Effector memory CD4-positive, alpha-beta T cell (primary cell): ENCODE results near the gene TEX264.
"Not testable (repeated sequence)": the region's sequence is repeated elsewhere in the genome, so short reads cannot be mapped to it uniquely, and the experiment has no call there.

ENCODE experiments used
- DNase-seq, 3 donors: peaks; one replicate each; pipeline ENCODE4 v3.0.0-alpha.2; 2020
- H3K27ac ChIP-seq: 2 replicates; pipeline ENCODE4 v1.7.0; 2013; ENCODE audit warnings: mild to moderate bottlenecking, low read length, moderate library complexity; ENCODE audit not compliant: insufficient read depth, poor library complexity, severe bottlenecking
- H3K27me3 ChIP-seq: replicated peaks from 2 replicates; pipeline ENCODE4 v1.7.0; 2013; ENCODE audit warnings: mild to moderate bottlenecking, low read length; ENCODE audit not compliant: insufficient read depth, control insufficient read depth, poor library complexity, severe bottlenecking
- H3K36me3 ChIP-seq: 2 replicates; pipeline ENCODE4 v1.7.0; 2013; ENCODE audit warnings: mild to moderate bottlenecking, low read length, moderate library complexity; ENCODE audit not compliant: control insufficient read depth, insufficient read depth
- H3K4me1 ChIP-seq: 2 replicates; pipeline ENCODE4 v1.7.0; 2013; ENCODE audit warnings: low read length, mild to moderate bottlenecking; ENCODE audit not compliant: control insufficient read depth, insufficient read depth, poor library complexity, severe bottlenecking
- H3K4me3 ChIP-seq: 2 replicates; pipeline ENCODE4 v1.7.0; 2013; ENCODE audit warnings: low read length, low read depth, mild to moderate bottlenecking; ENCODE audit not compliant: insufficient read depth, poor library complexity, severe bottlenecking
- H3K9me3 ChIP-seq: 2 replicates; pipeline ENCODE4 v1.7.0; 2013; ENCODE audit warnings: mild to moderate bottlenecking, low read length, moderate library complexity; ENCODE audit not compliant: control insufficient read depth

TEX264 gene

DNA sequence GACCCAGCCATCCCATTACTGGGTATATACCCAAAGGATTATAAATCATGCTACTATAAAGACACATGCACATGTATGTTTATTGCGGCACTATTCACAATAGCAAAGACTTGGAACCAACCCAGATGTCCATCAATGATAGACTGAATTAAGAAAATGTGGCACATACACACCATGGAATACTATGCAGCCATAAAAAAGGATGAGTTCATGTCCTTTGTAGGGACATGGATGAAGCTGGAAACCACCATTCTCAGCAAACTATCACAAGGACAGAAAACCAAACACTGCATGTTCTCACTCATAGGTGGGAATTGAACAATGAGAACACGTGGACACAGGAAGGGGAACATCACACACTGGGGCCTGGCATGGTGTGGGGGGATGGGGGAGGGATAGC, 17.6 kb upstream of the TEX264 start:
- not testable (repeated sequence) for H3K27ac ChIP-seq, H3K4me1 ChIP-seq, H3K27me3 ChIP-seq, H3K9me3 ChIP-seq, DNase-seq, H3K4me3 ChIP-seq
- H3K36me3 ChIP-seq = peaks cover 24% of the 10 kb centered on the region

DNA sequence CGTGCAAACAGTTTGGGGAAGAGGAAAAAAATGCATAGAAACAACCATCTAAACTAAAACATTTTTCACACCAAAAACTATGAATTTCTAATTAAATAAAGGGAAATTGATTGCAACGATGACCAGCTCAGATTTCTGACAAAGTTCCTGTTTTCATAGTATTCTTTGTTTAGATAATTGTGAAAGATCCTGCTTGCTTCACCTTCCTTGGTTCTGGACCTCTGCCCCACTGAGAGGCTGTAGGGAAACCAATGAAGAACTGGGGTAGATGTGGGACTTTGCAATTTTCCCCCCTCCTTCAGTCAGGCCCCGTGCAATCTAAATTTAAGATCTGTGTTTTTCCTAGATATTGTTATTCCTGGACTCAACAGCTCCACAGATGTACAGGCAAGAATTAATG, 13.8 kb upstream of the TEX264 start:
- Histone ChIP-seq H3K27ac (no peak overlapping the region), H3K36me3 (peaks cover 39% of the 10 kb centered on the region), H3K27me3 (no peaks in the 10 kb centered on the region), H3K4me3 (no peak overlapping the region), H3K4me1 (no peaks in the 10 kb centered on the region), H3K9me3 (no peaks in the 10 kb centered on the region)
- no peak for DNase-seq

DNA sequence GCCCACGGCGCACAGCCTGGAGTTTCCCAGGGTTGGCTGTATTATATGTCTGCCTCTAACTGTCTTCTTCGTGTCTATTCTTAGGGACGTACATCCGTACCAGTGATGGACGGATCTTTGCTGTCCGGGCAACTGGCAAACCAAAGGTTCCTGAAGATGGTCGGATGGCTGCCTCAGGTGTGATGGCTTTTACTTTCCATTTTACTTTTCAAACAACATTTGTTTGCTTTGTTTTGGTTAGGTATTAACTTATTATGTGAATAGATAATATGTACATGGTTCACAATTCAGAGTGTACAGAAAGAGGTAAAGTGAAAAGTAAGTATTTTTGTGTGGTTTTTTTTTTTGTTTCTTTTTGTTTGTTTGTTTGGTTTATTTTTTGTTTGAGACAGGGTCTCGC, 11.1 kb upstream of the TEX264 start:
- H3K36me3 ChIP-seq = peaks cover 49% of the 10 kb centered on the region
- H3K9me3 ChIP-seq = no peaks in the 10 kb centered on the region
- no peaks in the 10 kb centered on the region for H3K4me1 ChIP-seq
- H3K27me3 ChIP-seq = no peaks in the 10 kb centered on the region
- H3K4me3 ChIP-seq = no peak overlapping the region
- H3K27ac ChIP-seq = no peak overlapping the region
- no peak for DNase-seq

- Histone ChIP-seq H3K36me3 (peaks cover 36% of the 10 kb centered on the region), H3K27ac (no peak overlapping the region), H3K9me3 (no peaks in the 10 kb centered on the region), H3K4me3 (no peak overlapping the region), H3K27me3 (no peaks in the 10 kb centered on the region), H3K4me1 (no peaks in the 10 kb centered on the region)
- DNase-seq = no peak
Observed at GRCh38 chr3:51662456-51662855, 8.6 kb upstream of the TEX264 start.

DNA sequence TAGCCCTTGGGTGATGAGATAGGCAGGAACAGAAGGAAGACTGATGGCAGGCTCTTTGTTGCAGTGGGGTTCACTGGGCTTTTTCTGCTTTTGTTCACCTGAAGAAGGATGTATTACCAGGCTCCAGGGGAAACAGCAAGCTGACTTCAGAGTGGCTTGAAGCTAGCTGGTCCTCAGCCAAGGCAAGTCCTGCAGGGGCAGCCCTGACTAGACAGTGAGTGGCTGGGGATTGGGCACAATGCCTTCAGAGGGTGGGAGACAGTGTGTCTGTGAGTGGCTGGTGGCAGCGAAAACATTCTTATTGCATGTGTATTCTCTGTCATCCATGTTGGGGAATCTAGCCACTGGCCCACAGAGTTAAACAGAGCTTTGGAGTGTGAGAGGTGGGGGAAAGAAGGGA, 2.3 kb upstream of the TEX264 start:
- no peaks in the 10 kb centered on the region for H3K9me3 ChIP-seq
- H3K27ac ChIP-seq = peak overlapping the region; percentile 13
- H3K27me3 ChIP-seq = no peaks in the 10 kb centered on the region
- no peaks in the 10 kb centered on the region for H3K36me3 ChIP-seq
- H3K4me3 ChIP-seq = no peak overlapping the region
- H3K4me1 ChIP-seq = peaks cover 42% of the 10 kb centered on the region
- DNase-seq = no peak

- H3K27me3 ChIP-seq = no peaks in the 10 kb centered on the region
- H3K27ac ChIP-seq = peak overlapping the region; percentile 81
- H3K9me3 ChIP-seq = no peaks in the 10 kb centered on the region
- no peaks in the 10 kb centered on the region for H3K36me3 ChIP-seq
- no peak overlapping the region for H3K4me3 ChIP-seq
- H3K4me1 ChIP-seq = peaks cover 47% of the 10 kb centered on the region
- DNase-seq = peak; percentile 56 to 74 (median 66)
Observed at GRCh38 chr3:51669241-51670052, 1.6 kb upstream of the TEX264 start.

GRCh38 chr3:51670053-51670822, 814 bp upstream of the TEX264 start:
- DNase-seq = peak; percentile 41 to 56 (median 50)
- peaks cover 50% of the 10 kb centered on the region for H3K4me1 ChIP-seq

DNA sequence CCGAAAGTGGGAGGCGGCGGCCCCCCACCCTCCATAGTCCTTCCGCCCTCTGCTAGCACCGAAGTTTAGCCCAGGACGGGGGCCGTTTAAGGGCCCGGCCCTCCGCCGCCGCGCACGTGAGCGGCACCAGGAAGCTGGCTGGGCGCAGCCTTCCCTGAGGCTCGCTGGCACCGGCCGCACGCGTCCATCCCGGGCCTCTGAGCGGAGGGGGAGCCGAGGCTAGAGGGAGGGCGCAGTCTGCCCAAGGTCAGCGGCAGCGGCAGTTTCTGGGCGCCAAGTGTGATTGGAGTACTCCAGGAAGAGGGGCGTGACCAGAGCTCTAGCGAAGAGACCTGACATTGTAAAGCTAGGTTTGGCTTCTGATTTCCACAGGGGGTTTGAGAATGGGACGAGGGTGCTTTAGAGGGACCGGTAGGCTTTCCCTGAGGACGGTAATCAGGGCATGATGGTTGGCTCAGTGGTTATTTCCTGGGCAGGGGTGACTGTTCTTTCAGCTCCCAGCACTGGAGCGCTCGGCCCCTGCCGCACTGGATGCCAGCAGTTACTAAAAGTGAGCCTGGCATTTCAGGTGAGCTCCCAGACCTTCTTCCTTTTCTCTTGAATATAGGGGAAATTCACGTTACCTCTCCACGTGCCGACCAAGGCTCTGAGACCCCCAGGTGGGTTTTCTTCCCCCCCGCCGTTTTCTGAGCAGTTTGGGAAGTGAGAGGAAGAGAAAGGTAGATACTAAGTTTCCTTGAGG, 853 bp downstream of the TEX264 start:
- H3K4me1 ChIP-seq = peaks cover 62% of the 10 kb centered on the region
- peak overlapping the region; percentile 81 for H3K27ac ChIP-seq
- no peaks in the 10 kb centered on the region for H3K36me3 ChIP-seq
- peak overlapping the region; percentile 86 for H3K4me3 ChIP-seq
- H3K27me3 ChIP-seq = no peaks in the 10 kb centered on the region
- peak; percentile 19 to 49 (median 48) for DNase-seq
- no peaks in the 10 kb centered on the region for H3K9me3 ChIP-seq

More at GRCh38 chr3:51670053-51670822, 814 bp upstream of the TEX264 start:
- H3K27ac ChIP-seq = peak overlapping the region; percentile 81
- no peaks in the 10 kb centered on the region for H3K36me3 ChIP-seq
- H3K27me3 ChIP-seq = no peaks in the 10 kb centered on the region
- H3K4me3 ChIP-seq = peak overlapping the region; percentile 86
- no peaks in the 10 kb centered on the region for H3K9me3 ChIP-seq

- no peak for DNase-seq
- H3K36me3 ChIP-seq = no peaks in the 10 kb centered on the region
- H3K27me3 ChIP-seq = no peaks in the 10 kb centered on the region
- H3K9me3 ChIP-seq = no peaks in the 10 kb centered on the region
- H3K4me3 ChIP-seq = no peak overlapping the region
- peak overlapping the region; percentile 30 for H3K27ac ChIP-seq
- peaks cover 67% of the 10 kb centered on the region for H3K4me1 ChIP-seq
Observed at GRCh38 chr3:51673181-51673801, 2.2 kb downstream of the TEX264 start.
